SJSA1 (cell line): ENCODE results near the gene RNF217. TPM values are rescaled to one million over a fixed set of nuclear protein-coding genes. Genes with fewer than 3 reads are reported as not detected.
"Not testable (repeated sequence)": the region's sequence is repeated elsewhere in the genome, so short reads cannot be mapped to it uniquely, and the experiment has no call there.

ENCODE experiments used
- DNase-seq, 2 experiments: peaks; one replicate each; pipeline ENCODE4 v3.0.0-alpha.2; 2015 to 2020; ENCODE audit warnings: low spot score in 2 of 2, low read depth in 1 of 2
- H3K27ac ChIP-seq: fragments of 250-450 bp; sonication (Bioruptor Pico); 2 replicates; pipeline ENCODE4 v1.5.1; 2020; ENCODE audit warnings: mild to moderate bottlenecking, moderate library complexity
- H3K27me3 ChIP-seq: fragments of 250-450 bp; sonication (Bioruptor Pico); replicated peaks from 2 replicates; pipeline ENCODE4 v1.5.1; 2020; ENCODE audit warnings: mild to moderate bottlenecking, moderate library complexity
- H3K36me3 ChIP-seq: fragments of 250-450 bp; sonication (Bioruptor Pico); 2 replicates; pipeline ENCODE4 v1.5.1; 2020; ENCODE audit warnings: mild to moderate bottlenecking
- H3K4me1 ChIP-seq: fragments of 250-450 bp; sonication (Bioruptor Pico); replicated peaks from 2 replicates; pipeline ENCODE4 v1.6.1; 2021; ENCODE audit warnings: mild to moderate bottlenecking
- H3K4me3 ChIP-seq: fragments of 250-450 bp; sonication (Bioruptor Pico); 2 replicates; pipeline ENCODE4 v1.5.1; 2020; ENCODE audit warnings: mild to moderate bottlenecking
- H3K9me3 ChIP-seq: fragments of 250-450 bp; sonication (Bioruptor Pico); replicated peaks from 2 replicates; pipeline ENCODE4 v1.5.1; 2020; ENCODE audit warnings: mild to moderate bottlenecking
- total RNA-seq: library from RNA; depleted of rRNA; stranded (reverse); fragments of >200 nt; shearing (Covaris generic); gene quantifications from 2 replicates; pipeline ENCODE4 v1.2.3, GENCODE V29; 2014

The RNF217 gene
- total RNA-seq, 1 experiment from 2014 or later: 14.8 TPM

DNA sequence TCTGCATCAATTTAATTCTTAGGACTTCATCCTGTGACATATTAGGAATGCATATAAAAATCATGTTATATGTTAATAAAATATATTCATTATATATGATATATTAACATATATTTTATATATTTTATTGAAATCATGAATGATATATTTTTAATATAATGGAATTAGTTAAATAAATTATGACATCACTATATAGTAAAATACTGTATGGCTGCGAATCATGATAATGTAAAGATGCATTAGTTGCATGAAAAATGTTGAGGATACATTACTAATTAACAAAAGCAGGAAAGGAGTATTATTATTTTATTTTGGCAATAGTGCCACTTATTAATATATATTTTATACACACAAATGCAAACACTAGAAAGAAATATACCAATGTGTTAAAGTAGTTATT is 8.4 kb upstream of the RNF217 start:
- Histone ChIP-seq H3K36me3 (no peaks in the 10 kb centered on the region), H3K27ac (no peak overlapping the region), H3K4me3 (no peak overlapping the region), H3K4me1 (peaks cover 13% of the 10 kb centered on the region), H3K27me3 (no peaks in the 10 kb centered on the region), H3K9me3 (no peaks in the 10 kb centered on the region)
- DNase-seq: no peak

DNA sequence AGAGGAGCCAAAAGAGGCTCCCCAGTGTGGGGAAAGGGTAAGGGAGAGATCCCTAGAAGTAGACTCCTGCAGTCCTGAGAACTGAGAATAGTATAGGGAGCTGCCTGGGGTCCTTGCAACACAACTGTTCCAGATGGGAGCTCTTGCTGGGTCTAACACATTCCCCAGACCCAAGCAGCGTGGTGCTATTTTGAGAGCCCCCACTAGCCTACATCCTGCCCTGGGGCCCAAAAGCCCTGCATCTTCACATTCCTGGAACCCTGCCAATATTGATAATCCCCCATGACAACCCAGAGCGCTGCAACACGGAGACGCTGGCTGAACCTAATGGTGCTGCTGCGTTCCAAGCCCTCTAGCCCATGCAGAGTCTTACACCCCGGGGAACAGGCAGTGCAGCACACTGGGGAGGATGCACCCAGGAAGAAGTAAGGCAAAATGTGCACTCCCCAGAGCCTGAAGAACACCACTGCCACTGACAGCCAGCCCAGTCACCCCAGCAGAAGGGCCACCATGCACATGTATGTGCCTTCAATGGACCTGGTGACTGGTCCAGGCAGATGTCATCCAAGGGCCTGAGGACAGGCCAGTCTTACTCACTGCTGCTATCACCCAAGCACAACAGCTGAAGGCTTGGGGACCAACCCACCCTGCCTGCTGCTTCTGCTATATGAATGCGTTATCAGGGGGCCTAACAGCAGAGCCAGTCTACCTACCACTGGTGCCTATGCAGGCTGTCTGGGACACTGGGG is 7.0 kb upstream of the RNF217 start:
- no peaks in the 10 kb centered on the region for H3K9me3 ChIP-seq
- DNase-seq: no peak
- no peaks in the 10 kb centered on the region for H3K27me3 ChIP-seq
- no peak overlapping the region for H3K27ac ChIP-seq
- H3K36me3 ChIP-seq: no peaks in the 10 kb centered on the region
- H3K4me3 ChIP-seq: no peak overlapping the region
- peaks cover 16% of the 10 kb centered on the region for H3K4me1 ChIP-seq

DNA sequence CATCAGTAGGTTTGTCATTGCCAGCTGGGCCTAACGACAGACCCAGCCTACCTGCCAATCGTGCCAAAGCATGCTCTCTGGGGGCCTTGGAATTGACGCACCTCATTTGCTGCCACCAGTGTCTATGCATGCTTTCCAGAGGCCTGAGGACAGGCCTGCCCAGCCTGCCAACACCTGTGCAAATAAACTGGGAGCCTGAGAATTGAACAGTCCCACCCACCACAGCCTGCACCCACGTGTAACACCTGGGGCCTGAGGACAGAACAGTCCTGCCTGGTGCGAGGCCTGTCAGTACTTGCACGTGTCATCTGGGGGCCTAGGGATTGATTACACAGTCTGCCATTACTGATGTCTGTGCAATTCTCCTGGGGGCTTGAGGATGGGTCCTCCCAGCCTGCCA is 6.2 kb upstream of the RNF217 start:
- H3K27me3 ChIP-seq: no peaks in the 10 kb centered on the region
- H3K36me3 ChIP-seq: no peaks in the 10 kb centered on the region
- no peak overlapping the region for H3K27ac ChIP-seq
- H3K4me3 ChIP-seq: no peak overlapping the region
- H3K4me1 ChIP-seq: peaks cover 22% of the 10 kb centered on the region
- DNase-seq: no peak
- H3K9me3 ChIP-seq: no peaks in the 10 kb centered on the region

DNA sequence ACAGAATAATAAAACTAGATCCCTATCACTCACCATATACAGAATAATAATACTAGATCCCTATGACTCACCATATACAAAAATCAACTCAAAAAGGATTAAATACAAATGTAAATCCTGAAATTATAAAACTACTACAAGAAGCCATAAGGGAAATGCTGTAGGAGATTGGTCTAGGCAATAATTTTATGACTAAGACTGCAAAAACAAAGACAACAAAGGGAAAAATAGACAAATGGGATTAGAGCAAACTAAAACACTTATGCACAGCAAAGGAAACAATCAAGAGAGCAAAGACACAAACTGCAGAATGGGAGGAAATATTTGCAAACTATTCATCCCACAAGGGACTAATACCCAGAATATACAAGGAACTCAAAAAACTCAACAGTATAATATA is 4.1 kb upstream of the RNF217 start:
- Histone ChIP-seq H3K4me3 (no peak overlapping the region), H3K4me1 (peaks cover 25% of the 10 kb centered on the region), H3K27ac (no peak overlapping the region; the same call in 1 of the 2 replicates), H3K27me3 (no peaks in the 10 kb centered on the region), H3K36me3 (peaks cover 12% of the 10 kb centered on the region), H3K9me3 (no peaks in the 10 kb centered on the region)
- DNase-seq: peak in 1 of 2 experiments; percentile 52

DNA sequence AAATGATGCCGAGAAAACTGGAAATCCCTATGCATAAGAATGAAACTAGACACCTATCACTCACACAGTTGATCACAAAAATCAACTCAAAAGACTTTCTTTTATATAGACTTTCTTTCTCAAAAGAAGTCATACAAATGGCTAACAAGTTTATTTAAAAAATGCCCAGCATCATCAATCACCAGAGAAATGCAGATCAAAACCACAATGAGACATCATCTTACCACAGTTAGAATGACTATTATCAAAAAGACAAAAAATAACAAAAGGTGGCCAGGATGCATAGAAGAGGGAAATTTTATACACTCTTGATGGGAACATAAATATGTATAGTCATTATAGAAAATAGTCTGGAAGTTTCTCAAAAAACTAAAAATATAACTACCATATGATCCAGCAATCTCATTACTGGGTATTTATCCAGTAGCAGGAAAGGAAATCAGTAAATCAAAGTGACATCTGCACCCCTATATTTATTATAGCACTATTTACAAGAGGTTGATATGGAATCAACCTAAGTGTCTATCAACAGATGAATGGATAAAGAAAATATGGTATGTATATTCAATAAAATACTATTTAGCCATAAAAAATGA is 3.4 kb upstream of the RNF217 start:
- peaks cover 25% of the 10 kb centered on the region for H3K4me1 ChIP-seq
- H3K27me3 ChIP-seq: no peaks in the 10 kb centered on the region
- H3K27ac ChIP-seq: no peak overlapping the region
- no peak overlapping the region for H3K4me3 ChIP-seq
- H3K9me3 ChIP-seq: no peaks in the 10 kb centered on the region
- peaks cover 12% of the 10 kb centered on the region for H3K36me3 ChIP-seq
- peak in 1 of 2 experiments; percentile 73 for DNase-seq

DNA sequence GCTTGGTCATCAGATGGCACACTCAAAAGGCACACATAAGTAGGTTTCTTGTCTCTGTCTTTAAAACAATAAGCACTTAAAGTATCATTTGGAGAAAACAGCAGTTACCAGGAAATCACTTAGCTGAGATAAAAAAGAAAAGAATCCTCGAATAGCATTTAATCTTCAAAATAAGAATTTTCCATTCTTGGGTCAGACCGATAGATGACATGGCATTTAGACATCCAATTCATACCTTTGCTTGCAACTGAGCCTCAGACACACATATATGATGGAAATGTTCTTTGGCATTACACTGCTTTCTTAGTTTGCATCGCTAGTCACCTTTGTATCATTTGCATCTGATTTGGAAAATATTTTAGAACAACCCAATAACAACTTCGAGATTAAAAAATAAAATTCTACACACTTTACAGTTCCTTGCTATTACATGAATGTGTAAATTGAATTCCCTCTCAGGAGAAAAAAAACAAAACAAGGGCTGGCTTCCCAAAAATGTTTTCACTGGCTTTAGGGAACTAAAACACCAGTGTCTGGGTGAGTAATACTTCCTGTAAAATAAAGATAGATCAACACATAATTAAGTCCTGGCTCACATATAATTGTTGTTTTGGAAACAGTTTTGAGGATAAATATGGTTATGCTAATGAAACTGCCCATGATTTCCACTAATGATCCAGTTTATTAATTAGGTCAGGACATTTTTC is 1.3 kb upstream of the RNF217 start:
- H3K27me3 ChIP-seq: no peaks in the 10 kb centered on the region
- peak in 1 of 2 experiments; percentile 50 for DNase-seq

DNA sequence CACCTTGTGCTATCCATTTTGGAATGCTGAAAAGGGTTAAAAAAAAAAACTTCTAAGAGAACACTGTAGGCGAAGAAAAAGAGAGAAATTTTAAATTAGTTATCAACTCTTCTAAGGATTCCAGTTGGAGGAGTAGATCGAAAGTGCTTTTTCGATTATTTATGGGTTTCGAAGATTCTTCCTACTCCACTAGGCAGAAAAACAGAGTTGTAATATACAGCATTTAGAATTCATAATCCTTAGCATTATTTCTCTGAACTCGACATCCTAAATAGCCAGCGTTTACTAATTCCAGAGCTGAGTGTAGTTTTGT is 817 bp upstream of the RNF217 start:
- peak in 1 of 2 experiments; percentile 46 for DNase-seq
- Histone ChIP-seq H3K27ac (peak overlapping the region; percentile 78), H3K36me3 (peaks cover 31% of the 10 kb centered on the region), H3K4me1 (peaks cover 49% of the 10 kb centered on the region), H3K27me3 (no peaks in the 10 kb centered on the region), H3K4me3 (peak overlapping the region; percentile 90), H3K9me3 (no peaks in the 10 kb centered on the region)

More for the DNA sequence above, 1.3 kb upstream of the RNF217 start:
- Histone ChIP-seq H3K9me3 (no peaks in the 10 kb centered on the region), H3K27ac (peak overlapping the region; percentile 78; the same call in 1 of the 2 replicates), H3K36me3 (peaks cover 26% of the 10 kb centered on the region), H3K4me1 (peaks cover 45% of the 10 kb centered on the region), H3K4me3 (peak overlapping the region; percentile 90)

DNA sequence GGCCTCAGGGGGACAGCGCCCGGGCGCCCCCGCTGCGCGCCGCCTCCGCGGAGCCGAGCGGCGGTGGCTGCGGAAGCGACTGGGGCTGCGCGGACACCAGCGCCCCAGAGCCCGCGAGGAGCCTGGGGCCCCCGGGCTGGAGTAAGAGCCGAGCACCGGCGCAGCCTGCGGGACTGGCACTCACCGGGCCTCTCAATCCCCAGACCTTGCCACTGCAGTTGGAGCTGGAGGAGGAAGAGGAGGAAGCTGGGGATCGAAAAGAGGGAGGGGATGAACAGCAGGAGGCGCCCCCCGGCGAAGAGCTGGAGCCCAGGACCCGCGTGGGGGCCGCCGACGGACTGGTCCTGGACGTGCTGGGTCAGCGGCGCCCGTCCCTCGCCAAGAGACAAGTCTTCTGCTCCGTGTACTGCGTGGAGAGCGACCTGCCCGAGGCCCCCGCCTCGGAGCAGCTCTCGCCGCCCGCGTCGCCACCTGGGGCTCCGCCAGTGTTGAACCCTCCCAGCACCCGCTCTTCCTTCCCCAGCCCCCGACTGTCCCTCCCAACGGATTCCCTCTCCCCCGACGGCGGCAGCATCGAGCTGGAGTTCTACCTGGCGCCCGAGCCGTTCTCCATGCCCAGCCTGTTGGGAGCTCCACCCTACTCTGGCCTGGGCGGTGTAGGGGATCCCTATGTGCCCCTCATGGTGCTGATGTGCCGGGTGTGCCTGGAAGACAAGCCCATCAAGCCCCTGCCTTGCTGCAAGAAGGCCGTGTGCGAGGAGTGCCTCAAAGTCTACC is 590 bp downstream of the RNF217 start:
- H3K36me3 ChIP-seq: peaks cover 39% of the 10 kb centered on the region
- H3K4me3 ChIP-seq: peak overlapping the region; percentile 90
- no peaks in the 10 kb centered on the region for H3K27me3 ChIP-seq
- peak; percentile 51 to 70 for DNase-seq
- peak overlapping the region; percentile 78 for H3K27ac ChIP-seq
- peaks cover 50% of the 10 kb centered on the region for H3K4me1 ChIP-seq
- no peaks in the 10 kb centered on the region for H3K9me3 ChIP-seq

DNA sequence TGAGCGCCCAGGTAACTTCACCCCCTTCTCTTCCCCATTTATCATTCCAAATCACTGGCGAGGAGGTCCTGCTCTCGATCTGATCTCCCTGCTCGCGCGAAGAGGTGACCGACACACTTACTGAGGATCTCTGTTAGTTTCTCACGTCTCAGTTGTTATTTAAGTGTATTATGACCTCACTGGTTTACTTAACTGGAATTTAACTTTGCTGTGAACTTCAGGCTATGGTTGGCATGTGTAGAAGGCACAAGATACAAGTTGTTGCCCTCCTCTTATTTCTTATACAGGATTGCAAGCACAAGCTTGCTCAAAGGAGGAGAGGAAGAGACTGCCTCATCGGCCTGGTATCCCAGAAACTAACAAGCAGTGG is 1.2 kb downstream of the RNF217 start:
- peak overlapping the region; percentile 78 for H3K27ac ChIP-seq
- peak; percentile 54 to 81 for DNase-seq
- no peaks in the 10 kb centered on the region for H3K27me3 ChIP-seq
- peak overlapping the region; percentile 90 for H3K4me3 ChIP-seq
- no peaks in the 10 kb centered on the region for H3K9me3 ChIP-seq
- H3K36me3 ChIP-seq: peaks cover 39% of the 10 kb centered on the region
- peaks cover 44% of the 10 kb centered on the region for H3K4me1 ChIP-seq

DNA sequence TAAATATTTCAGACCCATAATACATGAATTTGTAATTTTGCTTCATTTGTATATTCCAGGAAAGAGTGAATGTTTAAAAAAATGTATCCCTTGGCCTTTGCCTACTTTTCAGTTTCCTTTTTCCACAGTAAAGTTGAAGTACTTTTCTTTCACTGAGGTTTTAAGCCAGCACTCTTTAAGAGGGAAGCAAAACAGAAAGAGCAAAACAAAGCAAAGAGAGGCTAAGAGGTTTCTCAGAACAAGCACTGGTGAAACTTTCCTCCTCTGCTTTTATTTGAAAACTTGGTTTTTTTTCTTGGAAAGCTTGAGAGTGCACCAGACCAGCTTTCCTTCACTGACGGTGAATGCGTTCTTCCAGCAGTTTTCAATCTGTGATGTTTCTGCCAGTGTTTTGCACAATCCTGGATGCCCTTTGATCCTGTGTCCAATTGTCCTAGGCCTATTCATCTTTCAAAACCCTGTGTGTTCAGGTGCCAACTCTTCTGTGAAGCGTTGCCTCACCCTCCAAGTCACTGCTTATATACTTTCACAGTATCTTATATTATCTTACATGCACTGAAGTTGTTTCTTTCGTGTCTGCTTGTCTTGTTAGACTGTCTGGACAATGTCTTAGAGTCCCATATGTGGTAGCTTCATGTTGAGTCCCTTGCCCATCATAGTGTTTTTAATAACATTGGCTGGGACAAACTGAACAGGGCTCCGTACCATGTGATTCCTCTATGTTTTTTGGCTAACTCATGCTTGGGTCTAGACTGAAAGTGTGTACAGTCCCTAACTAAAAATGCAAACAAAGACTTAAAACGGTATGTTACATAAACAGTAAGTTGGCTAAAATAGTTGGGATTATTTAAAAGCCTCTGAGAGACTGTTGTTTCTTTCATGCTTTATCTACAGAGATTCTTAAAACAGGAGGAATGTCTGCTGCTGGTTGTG is 1.9 kb downstream of the RNF217 start:
- DNase-seq: no peak
- peak overlapping the region; percentile 78 for H3K27ac ChIP-seq
- H3K27me3 ChIP-seq: no peaks in the 10 kb centered on the region
- H3K9me3 ChIP-seq: no peaks in the 10 kb centered on the region
- peaks cover 37% of the 10 kb centered on the region for H3K4me1 ChIP-seq
- H3K36me3 ChIP-seq: peaks cover 39% of the 10 kb centered on the region
- peak overlapping the region; percentile 90 for H3K4me3 ChIP-seq

DNA sequence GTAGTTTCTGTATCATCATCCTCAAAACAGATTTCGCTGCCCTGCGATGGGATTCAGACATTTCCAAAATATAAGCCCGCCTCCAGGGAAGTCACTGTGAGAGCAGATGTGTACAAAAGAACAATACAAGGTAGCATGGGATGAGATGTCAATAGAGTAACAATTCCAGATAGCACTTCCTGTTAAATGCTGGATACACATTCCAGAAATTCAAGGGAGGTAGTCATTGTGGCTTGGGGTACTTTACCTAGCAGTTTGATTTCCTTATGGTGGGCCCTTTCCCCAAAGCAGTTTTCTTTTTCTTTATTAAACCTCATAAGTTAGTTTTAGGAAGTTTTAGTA is 2.5 kb downstream of the RNF217 start:
- Histone ChIP-seq H3K27me3 (no peaks in the 10 kb centered on the region), H3K9me3 (no peaks in the 10 kb centered on the region), H3K4me3 (peak overlapping the region; percentile 90), H3K27ac (peak overlapping the region; percentile 78), H3K36me3 (peaks cover 39% of the 10 kb centered on the region), H3K4me1 (peaks cover 37% of the 10 kb centered on the region)
- peak in 1 of 2 experiments; percentile 51 for DNase-seq

DNA sequence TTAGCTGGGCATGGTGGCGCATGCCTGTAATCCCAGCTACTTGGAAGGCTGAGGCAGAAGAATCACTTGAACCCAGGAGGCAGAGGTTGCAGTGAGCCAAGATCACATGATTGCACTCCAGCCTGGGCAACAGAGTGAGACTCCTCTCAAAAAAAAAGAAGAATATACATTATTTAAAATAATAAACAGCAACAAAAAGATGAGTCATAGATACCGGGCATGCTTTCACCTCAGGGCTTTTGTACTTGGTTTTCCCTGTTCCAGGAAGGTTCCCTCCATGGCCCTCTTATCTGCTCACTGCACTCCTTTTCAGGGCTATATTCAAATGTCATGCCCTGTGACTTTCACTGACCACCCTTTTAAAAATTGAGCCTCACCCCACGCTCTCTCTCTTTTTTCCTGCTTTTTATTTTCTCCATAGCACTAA is 3.2 kb downstream of the RNF217 start:
- DNase-seq: peak in 1 of 2 experiments; percentile 38
- not testable (repeated sequence) for H3K4me3 ChIP-seq

DNA sequence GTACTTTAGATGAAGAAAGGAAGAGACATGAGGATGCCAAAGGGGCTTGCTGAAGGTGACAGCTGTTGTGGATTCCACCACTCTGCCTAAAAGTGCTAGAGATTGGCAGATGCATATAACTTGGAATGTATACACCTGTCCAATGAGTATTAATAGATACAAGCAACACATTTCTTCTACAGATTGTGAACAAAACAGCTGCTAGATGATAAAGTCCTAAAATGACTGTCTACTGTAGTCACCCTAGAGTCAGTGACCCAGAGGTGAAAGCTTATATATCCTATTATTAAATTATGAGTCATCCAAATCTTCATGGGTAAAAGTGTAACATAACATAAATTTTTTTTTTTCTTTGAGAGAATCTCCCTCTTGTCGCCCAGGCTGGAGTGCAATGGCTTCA is 5.2 kb downstream of the RNF217 start:
- Histone ChIP-seq H3K36me3 (peaks cover 43% of the 10 kb centered on the region), H3K27me3 (no peaks in the 10 kb centered on the region), H3K4me3 (no peak overlapping the region), H3K9me3 (no peaks in the 10 kb centered on the region), H3K27ac (no peak overlapping the region), H3K4me1 (peaks cover 28% of the 10 kb centered on the region)
- DNase-seq: no peak

More for the DNA sequence above, 3.2 kb downstream of the RNF217 start:
- not testable (repeated sequence) for H3K9me3 ChIP-seq, H3K27me3 ChIP-seq
- Histone ChIP-seq H3K27ac (peak overlapping the region; percentile 78), H3K36me3 (peaks cover 39% of the 10 kb centered on the region), H3K4me1 (peaks cover 37% of the 10 kb centered on the region)
